Spleen (tissue), 11 donors: ENCODE data around the gene TBC1D10A. TPM values are rescaled to one million over a fixed set of nuclear protein-coding genes. Genes with fewer than 3 reads are reported as not detected.

ENCODE experiments used
- DNase-seq: peaks from one replicate; pipeline ENCODE4 v3.0.0-alpha.2; 2020
- H3K27ac ChIP-seq, 8 donors: fragments of 200-600 bp; sonication (generic) in 7 of 8; 1 replicate in 4 of 8; 2 replicates in 4 of 8; pipeline versions ENCODE4 v1.5.0 to v1.8.0; 2016 to 2021; ENCODE audit warnings: inconsistent platforms in 4 of 8, mild to moderate bottlenecking in 4 of 8, moderate library complexity in 1 of 8
- H3K27me3 ChIP-seq, 7 donors: fragments of 200-600 bp; sonication (generic) in 6 of 7; replicated peaks in 1 of 7; 1 replicate in 4 of 7; 2 replicates in 3 of 7; pipeline versions ENCODE4 v1.5.0 to v1.8.0; 2016 to 2021; ENCODE audit warnings: inconsistent platforms in 3 of 7, mild to moderate bottlenecking in 1 of 7
- H3K36me3 ChIP-seq, 6 donors: fragments of 200-600 bp; sonication (generic) in 5 of 6; 1 replicate in 4 of 6; 2 replicates in 2 of 6; pipeline versions ENCODE4 v1.5.0 to v1.8.0; 2016 to 2021; ENCODE audit warnings: inconsistent platforms in 2 of 6
- H3K4me1 ChIP-seq, 6 donors: fragments of 200-600 bp; sonication (generic) in 5 of 6; 1 replicate in 3 of 6; 2 replicates in 3 of 6; pipeline versions ENCODE4 v1.5.0 to v1.8.0; 2016 to 2021; ENCODE audit warnings: inconsistent platforms in 3 of 6
- H3K4me3 ChIP-seq, 8 donors: fragments of 200-600 bp; sonication (generic) in 7 of 8; 1 replicate in 4 of 8; 2 replicates in 4 of 8; pipeline versions ENCODE4 v1.5.0 to v1.8.0; 2016 to 2021; ENCODE audit warnings: inconsistent platforms in 4 of 8, mild to moderate bottlenecking in 4 of 8, moderate library complexity in 2 of 8
- H3K9me3 ChIP-seq, 8 donors: fragments of 200-600 bp; sonication (generic) in 7 of 8; 1 replicate in 4 of 8; 2 replicates in 4 of 8; pipeline versions ENCODE4 v1.5.0 to v1.8.0; 2016 to 2021; ENCODE audit warnings: inconsistent platforms in 4 of 8
- POLR2A ChIP-seq, 3 donors: fragments of 450-650 bp; IDR thresholded peaks; one replicate each; pipeline ENCODE4 v1.5.1; 2017; ENCODE audit warnings: antibody characterized with exemption in 3 of 3, mild to moderate bottlenecking in 1 of 3
- POLR2AphosphoS5 ChIP-seq, 3 donors: sonication (generic); formaldehyde crosslinking; IDR thresholded peaks; one replicate each; pipeline ENCODE4 v1.5.1; 2017; ENCODE audit warnings: antibody characterized with exemption in 3 of 3
- WGBS, 5 donors: extraction: QIAGEN DNeasy Blood & Tissue Kit in 3 of 5; methylation state at CpG; one replicate each; pipeline versions ENCODE4 v1.1.5 to v1.1.7; 2013 to 2018; 5-methylcytosine and 5-hydroxymethylcytosine counted together
- intact Hi-C: fragments of 100-400 bp; cut with DNase I; formaldehyde crosslinking; loops from one replicate; pipeline ENCODE4 v1.15.0; 2023; ENCODE audit warnings: low total_unique reads
- polyA plus RNA-seq, 3 donors: library from polyadenylated mRNA; stranded (reverse); fragments of 200-250 nt; gene quantifications; one replicate each; pipeline ENCODE4 v1.2.1, GENCODE V29; 2013
- total RNA-seq, 7 donors: library from RNA; depleted of rRNA in 3 of 7; stranded (reverse); fragments of >200 nt in 3 of 7; fragmentation: NEBNext Ultra II Directional in 4 of 7; extraction: Animal tissue kit (Norgen Biotek cat#: 25700) in 4 of 7; gene quantifications; one replicate each; pipeline versions ENCODE4 v1.1.0 to v1.2.1, GENCODE V29; 2016 to 2021
- TF ChIP-seq, protein P1 (sequence below), 11 experiments: fragments of 200-600 bp in 7 of 11; fragments of 450-650 bp in 4 of 11; sonication (generic) in 4 of 11; IDR thresholded peaks in 8 of 11; conservative IDR thresholded peaks in 3 of 11; 1 replicate in 7 of 11; 2 replicates in 4 of 11; pipeline versions ENCODE4 v1.4.0 to v1.8.0; 2016 to 2021; ENCODE audit warnings: antibody characterized with exemption in 11 of 11, inconsistent platforms in 4 of 11, mild to moderate bottlenecking in 1 of 11
- donor health status: healthy with polysubstance abuse.
- donor health status: DM: no; HTN: no; CAD: no; lungs with moderate emphysema.
- donor health status: DM: no; HTN: no; CAD: no.
- donor health status: Bipolar disorder and iron deficiency.
- donor health status: healthy.
- donor health status: DM: no; HTN: no; CAD: no.
- donor health status: DM: yes; HTN: yes; CAD: no.

The TBC1D10A gene
- total and polyA plus RNA-seq, 10 donors, result 21.1 to 46.4 (median 33.1) TPM

DNA sequence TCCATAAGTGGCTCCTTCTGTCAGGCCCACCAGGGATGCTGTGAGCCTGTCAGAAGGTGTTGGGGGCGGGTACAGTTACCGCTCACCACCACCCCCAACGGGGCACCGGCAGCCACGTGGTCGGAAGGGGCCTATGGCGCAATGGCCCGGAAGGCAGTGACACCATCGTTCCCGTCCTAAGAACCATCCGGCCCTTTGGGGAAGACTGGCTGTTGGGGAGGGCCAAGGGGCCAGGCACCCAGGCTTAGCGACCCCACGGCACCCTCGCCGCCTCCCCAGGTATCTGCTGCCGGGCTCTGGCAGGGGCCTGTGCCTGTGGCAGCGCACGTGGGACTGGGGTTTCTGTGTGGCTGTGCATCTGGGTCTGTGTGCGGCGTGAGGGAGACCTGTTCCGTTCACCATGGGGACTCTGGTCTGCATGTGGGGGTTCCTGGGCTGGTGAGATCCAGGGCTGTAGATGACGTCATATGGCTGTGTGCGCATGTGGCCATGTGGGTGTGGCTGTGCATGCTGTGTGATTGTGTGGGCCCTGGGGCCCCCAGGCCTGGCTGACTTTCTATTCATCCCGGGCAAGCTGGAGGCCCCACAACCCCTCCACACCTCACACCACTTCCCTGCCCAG, 60.8 kb downstream of the TBC1D10A start:
- Histone ChIP-seq H3K27ac (peak overlapping the region; percentile 71 to 98 (median 96)), H3K36me3 (peaks cover 0 to 35% (median 0%) of the 10 kb centered on the region in 6 donors), H3K9me3 (no peaks in the 10 kb centered on the region), H3K27me3 (no peaks in the 10 kb centered on the region), H3K4me1 (peaks cover 9 to 100% (median 52%) of the 10 kb centered on the region in 6 donors), H3K4me3 (peak overlapping the region; percentile 39 to 73 (median 53))
- intact Hi-C loops, result loop anchor here (10.0 kb wide), 1 partner anchor 219 kb away; no protein-coding TSS in a partner anchor
- TF ChIP-seq, protein P1, sequence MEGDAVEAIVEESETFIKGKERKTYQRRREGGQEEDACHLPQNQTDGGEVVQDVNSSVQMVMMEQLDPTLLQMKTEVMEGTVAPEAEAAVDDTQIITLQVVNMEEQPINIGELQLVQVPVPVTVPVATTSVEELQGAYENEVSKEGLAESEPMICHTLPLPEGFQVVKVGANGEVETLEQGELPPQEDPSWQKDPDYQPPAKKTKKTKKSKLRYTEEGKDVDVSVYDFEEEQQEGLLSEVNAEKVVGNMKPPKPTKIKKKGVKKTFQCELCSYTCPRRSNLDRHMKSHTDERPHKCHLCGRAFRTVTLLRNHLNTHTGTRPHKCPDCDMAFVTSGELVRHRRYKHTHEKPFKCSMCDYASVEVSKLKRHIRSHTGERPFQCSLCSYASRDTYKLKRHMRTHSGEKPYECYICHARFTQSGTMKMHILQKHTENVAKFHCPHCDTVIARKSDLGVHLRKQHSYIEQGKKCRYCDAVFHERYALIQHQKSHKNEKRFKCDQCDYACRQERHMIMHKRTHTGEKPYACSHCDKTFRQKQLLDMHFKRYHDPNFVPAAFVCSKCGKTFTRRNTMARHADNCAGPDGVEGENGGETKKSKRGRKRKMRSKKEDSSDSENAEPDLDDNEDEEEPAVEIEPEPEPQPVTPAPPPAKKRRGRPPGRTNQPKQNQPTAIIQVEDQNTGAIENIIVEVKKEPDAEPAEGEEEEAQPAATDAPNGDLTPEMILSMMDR (IDR thresholded peaks at IDR 0.05 in 8 of 11, conservative IDR thresholded peaks at IDR 0.05 in 3 of 11), result peak in 1 of 11 experiments; percentile 13
- peak; percentile 90 to 98 (median 95) for TF ChIP-seq POLR2AphosphoS5 (IDR thresholded peaks at IDR 0.05)
- TF ChIP-seq POLR2A (IDR thresholded peaks at IDR 0.05), result peak; percentile 10 to 38 (median 27)
- 19 to 37% (median 27%) methylated on average over 8 to 24 of the region's 24 CpGs for WGBS, 5 donors
- DNase-seq, result peak; percentile 98

DNA sequence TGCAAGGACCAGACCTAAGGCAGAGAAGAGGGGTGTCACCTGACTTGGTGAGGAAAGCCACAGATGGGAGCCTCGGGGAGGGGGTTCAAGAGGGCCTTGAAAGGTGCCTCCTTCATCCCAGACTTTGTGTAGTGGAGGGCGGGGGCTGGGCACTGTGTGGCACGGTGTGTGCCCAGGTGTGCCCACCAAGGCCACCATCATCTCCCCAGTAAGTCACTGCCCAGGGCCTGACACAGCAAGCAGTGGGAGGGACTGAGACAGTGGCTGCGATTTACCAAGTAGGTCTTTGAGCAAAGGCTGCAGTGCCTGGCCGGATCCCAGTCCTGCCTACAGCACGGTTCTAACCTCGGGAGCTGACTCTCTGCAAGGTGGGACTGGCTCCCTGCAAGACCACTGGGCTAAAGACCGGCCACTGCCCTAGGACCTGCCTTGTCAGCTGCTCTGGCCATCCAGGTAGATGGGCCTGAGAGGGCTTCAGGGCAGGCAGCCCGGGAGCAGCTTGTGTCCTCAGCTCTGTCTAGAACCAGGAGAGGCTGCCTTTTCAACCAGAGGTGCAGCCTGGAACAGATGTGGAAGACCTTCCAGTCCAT, 61.5 kb downstream of the TBC1D10A start:
- intact Hi-C loops, result loop anchor here (10.0 kb wide), 1 partner anchor 220 kb away; no protein-coding TSS in a partner anchor
- Histone ChIP-seq H3K27me3 (no peaks in the 10 kb centered on the region), H3K4me1 (peaks cover 9 to 100% (median 51%) of the 10 kb centered on the region in 6 donors), H3K36me3 (peaks cover 0 to 28% (median 0%) of the 10 kb centered on the region in 6 donors), H3K27ac (peak overlapping the region; percentile 71 to 98 (median 96)), H3K4me3 (peak overlapping the region in 6 of 8 donors; percentile 52 to 73 (median 56)), H3K9me3 (no peaks in the 10 kb centered on the region)
- WGBS, 5 donors, result 70 to 87% (median 80%) methylated on average over 3 to 9 of the region's 9 CpGs
- peak; percentile 85 for DNase-seq
- TF ChIP-seq POLR2A (IDR thresholded peaks at IDR 0.05), result no peak
- no peak for TF ChIP-seq POLR2AphosphoS5 (IDR thresholded peaks at IDR 0.05)

DNA sequence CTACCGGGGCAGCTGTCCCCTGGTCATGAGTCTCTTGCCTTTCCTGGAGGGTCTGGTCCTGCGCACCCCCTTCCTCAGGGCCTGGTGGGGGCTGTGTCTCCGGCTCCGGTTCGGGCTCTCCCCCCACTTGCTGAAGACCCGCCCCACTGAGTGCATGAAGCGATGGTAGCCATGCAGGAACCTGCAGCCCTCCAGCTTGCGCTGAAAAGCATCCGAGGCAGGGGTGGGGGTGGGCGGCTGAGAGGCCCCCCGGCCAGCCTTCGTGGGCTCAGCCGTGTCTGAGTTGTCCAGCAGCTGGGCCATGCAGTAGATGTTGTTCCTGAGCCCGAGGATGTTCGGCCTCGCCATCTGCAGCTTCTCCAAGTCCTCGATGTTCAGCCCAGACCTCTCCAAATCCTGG, 62.9 kb downstream of the TBC1D10A start:
- Histone ChIP-seq H3K4me3 (peak overlapping the region in 3 of 8 donors; percentile 4 to 59 (median 16)), H3K27me3 (no peaks in the 10 kb centered on the region), H3K4me1 (peaks cover 9 to 88% (median 51%) of the 10 kb centered on the region in 6 donors), H3K36me3 (peaks cover 0 to 19% (median 0%) of the 10 kb centered on the region in 6 donors), H3K9me3 (no peaks in the 10 kb centered on the region), H3K27ac (peak overlapping the region in 5 of 8 donors; percentile 52 to 98 (median 96))
- intact Hi-C loops, result loop anchor here (5.0 to 10.0 kb wide), 2 partner anchors 123 to 221 kb away; partner anchors contain the start of gene RNF215
- 88 to 94% (median 91%) methylated on average over 14 to 17 of the region's 17 CpGs for WGBS, 5 donors
- TF ChIP-seq, protein P1 (IDR thresholded peaks at IDR 0.05 in 8 of 11, conservative IDR thresholded peaks at IDR 0.05 in 3 of 11), result no peak
- TF ChIP-seq POLR2A (IDR thresholded peaks at IDR 0.05) (no peak), POLR2AphosphoS5 (IDR thresholded peaks at IDR 0.05) (no peak)
- DNase-seq, result no peak

DNA sequence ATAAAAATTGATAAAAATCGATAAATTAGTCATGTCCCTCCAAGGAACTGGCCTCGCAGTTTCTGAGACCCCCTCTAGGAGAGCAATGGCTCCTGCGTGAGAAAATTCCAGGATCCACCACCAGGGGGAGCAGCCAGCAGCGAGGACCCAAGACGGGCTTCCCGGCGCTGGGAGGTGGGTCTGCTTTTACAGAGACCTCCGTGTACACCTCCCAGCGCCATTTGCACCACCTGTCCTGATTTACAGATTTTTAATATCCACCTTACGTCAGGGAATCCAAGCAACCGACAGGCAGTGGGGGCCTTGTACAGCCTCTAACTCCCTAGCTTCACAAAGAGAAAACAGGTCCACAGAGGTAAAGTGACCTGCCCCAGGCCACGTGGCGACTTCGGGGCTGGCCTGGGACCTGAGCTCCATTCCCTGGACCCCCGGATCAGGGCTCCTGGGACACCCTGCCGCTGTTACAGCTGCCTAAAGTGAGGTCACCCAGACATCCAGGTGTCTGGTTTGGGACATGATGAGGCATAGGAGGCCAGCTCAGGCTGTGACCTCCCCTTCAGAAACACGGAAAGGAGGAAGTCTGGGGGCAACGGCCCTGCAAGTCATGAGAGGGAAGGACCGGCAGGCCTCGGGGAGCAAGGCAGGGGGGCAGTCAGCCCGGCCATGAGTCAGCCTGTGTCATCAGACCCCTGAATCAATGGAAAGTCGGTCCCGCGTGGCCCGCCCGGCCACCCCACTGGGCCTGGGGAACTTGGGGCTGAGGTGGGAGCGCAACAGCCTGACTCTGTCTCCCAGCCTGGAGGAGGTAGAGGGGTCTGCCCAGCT, 63.6 kb downstream of the TBC1D10A start:
- WGBS, 5 donors, result 13 to 27% (median 27%) methylated on average over 21 to 27 of the region's 27 CpGs
- peak overlapping the region in 7 of 8 donors; percentile 7 to 98 (median 73) for H3K27ac ChIP-seq
- intact Hi-C loops, result loop anchor here (5.0 to 10.0 kb wide), 2 partner anchors 124 to 222 kb away; partner anchors contain the start of gene RNF215

More for the DNA sequence above, 63.6 kb downstream of the TBC1D10A start:
- peaks cover 9 to 88% (median 46%) of the 10 kb centered on the region in 6 donors for H3K4me1 ChIP-seq
- TF ChIP-seq POLR2AphosphoS5 (IDR thresholded peaks at IDR 0.05), result peak in 2 of 3 donors; percentile 59 to 86
- TF ChIP-seq, protein P1 (IDR thresholded peaks at IDR 0.05 in 8 of 11, conservative IDR thresholded peaks at IDR 0.05 in 3 of 11), result peak; percentile 83 to 99 (median 94)
- no peak for TF ChIP-seq POLR2A (IDR thresholded peaks at IDR 0.05)
- no peaks in the 10 kb centered on the region for H3K27me3 ChIP-seq
- peaks cover 0 to 16% (median 0%) of the 10 kb centered on the region in 6 donors for H3K36me3 ChIP-seq
- no peaks in the 10 kb centered on the region for H3K9me3 ChIP-seq
- peak overlapping the region in 5 of 8 donors; percentile 4 to 59 (median 5) for H3K4me3 ChIP-seq
- DNase-seq, result peak; percentile 92
